Spleen (tissue), 11 donors: ENCODE measurements around the gene KRT12. TPM values are rescaled to one million over a fixed set of nuclear protein-coding genes. Genes with fewer than 3 reads are reported as not detected.

Experiments used
- DNase-seq: peaks from one replicate; pipeline ENCODE4 v3.0.0-alpha.2; 2020
- H3K27ac ChIP-seq, 8 donors: fragments of 200-600 bp; sonication (generic) in 7 of 8; 1 replicate in 4 of 8; 2 replicates in 4 of 8; pipeline versions ENCODE4 v1.5.0 to v1.8.0; 2016 to 2021; ENCODE audit warnings: inconsistent platforms in 4 of 8, mild to moderate bottlenecking in 4 of 8, moderate library complexity in 1 of 8
- H3K27me3 ChIP-seq, 7 donors: fragments of 200-600 bp; sonication (generic) in 6 of 7; replicated peaks in 1 of 7; 1 replicate in 4 of 7; 2 replicates in 3 of 7; pipeline versions ENCODE4 v1.5.0 to v1.8.0; 2016 to 2021; ENCODE audit warnings: inconsistent platforms in 3 of 7, mild to moderate bottlenecking in 1 of 7
- H3K36me3 ChIP-seq, 6 donors: fragments of 200-600 bp; sonication (generic) in 5 of 6; 1 replicate in 4 of 6; 2 replicates in 2 of 6; pipeline versions ENCODE4 v1.5.0 to v1.8.0; 2016 to 2021; ENCODE audit warnings: inconsistent platforms in 2 of 6
- H3K4me1 ChIP-seq, 6 donors: fragments of 200-600 bp; sonication (generic) in 5 of 6; 1 replicate in 3 of 6; 2 replicates in 3 of 6; pipeline versions ENCODE4 v1.5.0 to v1.8.0; 2016 to 2021; ENCODE audit warnings: inconsistent platforms in 3 of 6
- H3K4me3 ChIP-seq, 8 donors: fragments of 200-600 bp; sonication (generic) in 7 of 8; 1 replicate in 4 of 8; 2 replicates in 4 of 8; pipeline versions ENCODE4 v1.5.0 to v1.8.0; 2016 to 2021; ENCODE audit warnings: inconsistent platforms in 4 of 8, mild to moderate bottlenecking in 4 of 8, moderate library complexity in 2 of 8
- H3K9me3 ChIP-seq, 8 donors: fragments of 200-600 bp; sonication (generic) in 7 of 8; 1 replicate in 4 of 8; 2 replicates in 4 of 8; pipeline versions ENCODE4 v1.5.0 to v1.8.0; 2016 to 2021; ENCODE audit warnings: inconsistent platforms in 4 of 8
- POLR2A ChIP-seq, 3 donors: fragments of 450-650 bp; IDR thresholded peaks; one replicate each; pipeline ENCODE4 v1.5.1; 2017; ENCODE audit warnings: antibody characterized with exemption in 3 of 3, mild to moderate bottlenecking in 1 of 3
- POLR2AphosphoS5 ChIP-seq, 3 donors: sonication (generic); formaldehyde crosslinking; IDR thresholded peaks; one replicate each; pipeline ENCODE4 v1.5.1; 2017; ENCODE audit warnings: antibody characterized with exemption in 3 of 3
- WGBS, 5 donors: extraction: QIAGEN DNeasy Blood & Tissue Kit in 3 of 5; methylation state at CpG; one replicate each; pipeline versions ENCODE4 v1.1.5 to v1.1.7; 2013 to 2018; 5-methylcytosine and 5-hydroxymethylcytosine counted together
- intact Hi-C: fragments of 100-400 bp; cut with DNase I; formaldehyde crosslinking; loops from one replicate; pipeline ENCODE4 v1.15.0; 2023; ENCODE audit warnings: low total_unique reads
- polyA plus RNA-seq, 3 donors: library from polyadenylated mRNA; stranded (reverse); fragments of 200-250 nt; gene quantifications; one replicate each; pipeline ENCODE4 v1.2.1, GENCODE V29; 2013
- total RNA-seq, 7 donors: library from RNA; depleted of rRNA in 3 of 7; stranded (reverse); fragments of >200 nt in 3 of 7; fragmentation: NEBNext Ultra II Directional in 4 of 7; extraction: Animal tissue kit (Norgen Biotek cat#: 25700) in 4 of 7; gene quantifications; one replicate each; pipeline versions ENCODE4 v1.1.0 to v1.2.1, GENCODE V29; 2016 to 2021
- TF ChIP-seq, protein P1 (sequence below), 11 experiments: fragments of 200-600 bp in 7 of 11; fragments of 450-650 bp in 4 of 11; sonication (generic) in 4 of 11; IDR thresholded peaks in 8 of 11; conservative IDR thresholded peaks in 3 of 11; 1 replicate in 7 of 11; 2 replicates in 4 of 11; pipeline versions ENCODE4 v1.4.0 to v1.8.0; 2016 to 2021; ENCODE audit warnings: antibody characterized with exemption in 11 of 11, inconsistent platforms in 4 of 11, mild to moderate bottlenecking in 1 of 11
- donor health status: healthy with polysubstance abuse.
- donor health status: DM: no; HTN: no; CAD: no; lungs with moderate emphysema.
- donor health status: DM: no; HTN: no; CAD: no.
- donor health status: Bipolar disorder and iron deficiency.
- donor health status: healthy.
- donor health status: DM: no; HTN: no; CAD: no.
- donor health status: DM: yes; HTN: yes; CAD: no.

Gene KRT12
- total and polyA plus RNA-seq, 10 donors: not detected

DNA sequence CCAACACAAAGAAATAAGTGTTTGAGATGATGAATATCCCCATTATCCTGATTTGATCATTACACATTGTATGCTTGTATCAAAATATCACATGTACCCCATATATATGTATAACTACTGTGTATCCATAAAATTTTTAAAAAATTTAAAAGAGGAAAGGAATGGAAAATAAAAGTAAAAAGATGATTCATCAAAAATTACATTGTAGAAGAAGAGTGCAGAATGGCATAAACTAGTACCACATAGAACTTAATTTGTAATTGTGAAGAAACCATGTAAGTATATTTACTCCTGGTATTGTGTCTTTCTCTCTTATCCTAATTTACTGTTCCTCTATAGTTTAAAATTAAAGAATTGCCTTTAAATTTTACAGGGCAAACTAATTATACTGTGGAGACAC is 33.1 kb downstream of the KRT12 start:
- H3K36me3 ChIP-seq: peaks cover 0 to 23% (median 3%) of the 10 kb centered on the region in 6 donors
- no peak overlapping the region for H3K27ac ChIP-seq
- no peaks in the 10 kb centered on the region for H3K4me1 ChIP-seq
- intact Hi-C loops: no loop called here
- TF ChIP-seq, protein P1, sequence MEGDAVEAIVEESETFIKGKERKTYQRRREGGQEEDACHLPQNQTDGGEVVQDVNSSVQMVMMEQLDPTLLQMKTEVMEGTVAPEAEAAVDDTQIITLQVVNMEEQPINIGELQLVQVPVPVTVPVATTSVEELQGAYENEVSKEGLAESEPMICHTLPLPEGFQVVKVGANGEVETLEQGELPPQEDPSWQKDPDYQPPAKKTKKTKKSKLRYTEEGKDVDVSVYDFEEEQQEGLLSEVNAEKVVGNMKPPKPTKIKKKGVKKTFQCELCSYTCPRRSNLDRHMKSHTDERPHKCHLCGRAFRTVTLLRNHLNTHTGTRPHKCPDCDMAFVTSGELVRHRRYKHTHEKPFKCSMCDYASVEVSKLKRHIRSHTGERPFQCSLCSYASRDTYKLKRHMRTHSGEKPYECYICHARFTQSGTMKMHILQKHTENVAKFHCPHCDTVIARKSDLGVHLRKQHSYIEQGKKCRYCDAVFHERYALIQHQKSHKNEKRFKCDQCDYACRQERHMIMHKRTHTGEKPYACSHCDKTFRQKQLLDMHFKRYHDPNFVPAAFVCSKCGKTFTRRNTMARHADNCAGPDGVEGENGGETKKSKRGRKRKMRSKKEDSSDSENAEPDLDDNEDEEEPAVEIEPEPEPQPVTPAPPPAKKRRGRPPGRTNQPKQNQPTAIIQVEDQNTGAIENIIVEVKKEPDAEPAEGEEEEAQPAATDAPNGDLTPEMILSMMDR (IDR thresholded peaks at IDR 0.05 in 8 of 11, conservative IDR thresholded peaks at IDR 0.05 in 3 of 11): no peak
- TF ChIP-seq POLR2AphosphoS5 (IDR thresholded peaks at IDR 0.05) (no peak), POLR2A (IDR thresholded peaks at IDR 0.05) (no peak)
- H3K27me3 ChIP-seq: no peaks in the 10 kb centered on the region
- no peak for DNase-seq
- no peak overlapping the region for H3K4me3 ChIP-seq
- H3K9me3 ChIP-seq: no peaks in the 10 kb centered on the region

DNA sequence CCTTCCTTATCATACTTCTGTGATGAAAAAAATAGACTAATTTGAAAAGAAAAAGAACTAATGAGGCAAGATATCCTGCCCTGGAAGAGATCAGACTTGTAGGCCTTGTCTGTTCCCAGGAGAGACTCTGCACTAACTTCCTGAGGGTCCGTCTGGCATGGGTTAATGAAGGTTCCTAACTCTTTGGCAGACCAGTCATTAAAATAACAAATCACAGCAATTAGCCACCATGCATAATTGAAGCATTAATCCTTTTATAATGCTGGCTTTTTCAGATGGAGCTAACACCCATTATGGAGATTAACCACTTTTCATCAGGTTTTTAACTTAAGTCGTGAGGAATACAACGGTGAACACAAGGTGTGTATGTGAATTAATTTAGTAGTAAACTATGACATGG is 34.2 kb downstream of the KRT12 start:
- no peaks in the 10 kb centered on the region for H3K27me3 ChIP-seq
- H3K27ac ChIP-seq: peak overlapping the region in 2 of 8 donors; percentile 3 to 5
- intact Hi-C loops: no loop called here
- 62 to 86% (median 79%) methylated on average over 3 of the region's 3 CpGs for WGBS, 5 donors
- no peak overlapping the region for H3K4me3 ChIP-seq
- H3K36me3 ChIP-seq: peaks cover 0 to 26% (median 3%) of the 10 kb centered on the region in 6 donors
- TF ChIP-seq POLR2AphosphoS5 (IDR thresholded peaks at IDR 0.05) (no peak), POLR2A (IDR thresholded peaks at IDR 0.05) (no peak)
- TF ChIP-seq, protein P1 (IDR thresholded peaks at IDR 0.05 in 8 of 11, conservative IDR thresholded peaks at IDR 0.05 in 3 of 11): no peak
- H3K9me3 ChIP-seq: no peaks in the 10 kb centered on the region
- no peak for DNase-seq
- H3K4me1 ChIP-seq: no peaks in the 10 kb centered on the region

DNA sequence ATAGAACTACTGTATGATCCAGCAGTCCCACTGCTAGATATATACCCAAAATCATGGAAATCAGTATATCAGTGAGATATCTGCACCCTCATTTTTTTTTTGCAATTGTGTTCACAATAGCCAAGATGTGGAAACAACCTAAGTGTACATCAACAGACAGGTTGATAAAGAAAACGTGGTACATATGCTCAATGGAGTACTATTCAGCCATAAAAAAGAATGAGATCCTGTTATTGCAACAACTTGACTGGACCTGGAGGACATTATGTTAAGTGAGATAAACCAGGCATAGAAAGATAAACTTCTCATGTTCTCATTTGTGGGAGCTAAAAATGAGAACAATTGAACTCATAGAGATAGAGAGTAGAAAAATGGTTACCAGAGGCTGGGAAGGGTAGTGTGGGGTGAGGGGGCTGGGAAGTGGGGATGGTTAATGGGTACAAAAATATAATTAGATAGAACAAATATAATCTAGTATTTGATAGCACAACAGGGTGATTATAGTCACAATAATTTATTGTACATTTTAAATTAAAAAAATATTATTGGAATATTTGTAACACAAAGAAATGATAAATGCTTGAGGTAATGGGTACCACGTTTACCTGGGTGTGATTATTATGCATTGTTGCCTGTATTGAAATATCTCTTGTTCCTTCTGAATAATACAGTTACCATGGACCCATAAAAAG is 36.8 kb downstream of the KRT12 start:
- no peak for TF ChIP-seq POLR2A (IDR thresholded peaks at IDR 0.05)
- TF ChIP-seq POLR2AphosphoS5 (IDR thresholded peaks at IDR 0.05): no peak
- TF ChIP-seq, protein P1 (IDR thresholded peaks at IDR 0.05 in 8 of 11, conservative IDR thresholded peaks at IDR 0.05 in 3 of 11): no peak

DNA sequence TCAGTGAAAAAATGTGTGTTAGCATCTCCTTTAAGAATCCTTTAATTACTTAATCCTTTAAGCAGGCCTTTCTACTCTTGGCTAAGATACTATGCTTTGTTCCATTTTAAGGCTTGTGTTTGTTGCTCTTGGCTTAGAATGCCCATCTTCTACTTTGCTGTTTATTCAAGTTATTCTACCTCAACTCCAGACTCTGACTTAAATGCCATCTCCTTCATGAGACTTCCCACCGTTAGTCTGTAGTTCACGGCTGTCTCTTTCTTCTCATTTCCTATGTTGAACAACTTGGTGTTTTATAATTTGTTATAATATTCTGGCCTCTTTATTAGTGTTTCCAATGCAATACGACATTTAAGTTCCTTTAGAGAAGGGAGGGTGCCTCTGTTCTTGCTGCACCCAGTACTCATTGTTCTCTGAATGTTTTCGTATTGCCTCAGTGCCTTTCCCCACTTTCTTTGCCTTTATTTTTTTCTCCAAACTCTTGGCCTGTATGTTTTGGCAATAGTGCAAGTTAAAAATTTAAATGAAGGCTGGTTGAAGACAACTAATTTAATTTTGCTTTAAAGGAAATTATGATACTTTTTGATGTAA is 38.5 kb downstream of the KRT12 start:
- H3K4me3 ChIP-seq: no peak overlapping the region
- no peak overlapping the region for H3K27ac ChIP-seq
- TF ChIP-seq POLR2A (IDR thresholded peaks at IDR 0.05) (no peak), POLR2AphosphoS5 (IDR thresholded peaks at IDR 0.05) (no peak)
- TF ChIP-seq, protein P1 (IDR thresholded peaks at IDR 0.05 in 8 of 11, conservative IDR thresholded peaks at IDR 0.05 in 3 of 11): no peak
- intact Hi-C loops: no loop called here
- 90 to 94% (median 92%) methylated on average over 4 of the region's 4 CpGs for WGBS, 5 donors
- H3K27me3 ChIP-seq: no peaks in the 10 kb centered on the region
- DNase-seq: no peak
- no peaks in the 10 kb centered on the region for H3K4me1 ChIP-seq
- no peaks in the 10 kb centered on the region for H3K9me3 ChIP-seq
- H3K36me3 ChIP-seq: peaks cover 0 to 9% (median 0%) of the 10 kb centered on the region in 6 donors

More for the DNA sequence above, 36.8 kb downstream of the KRT12 start:
- H3K27me3 ChIP-seq: no peaks in the 10 kb centered on the region
- H3K4me1 ChIP-seq: no peaks in the 10 kb centered on the region
- peaks cover 0 to 20% (median 3%) of the 10 kb centered on the region in 6 donors for H3K36me3 ChIP-seq
- no peak overlapping the region for H3K4me3 ChIP-seq
- H3K27ac ChIP-seq: no peak overlapping the region
- intact Hi-C loops: no loop called here
- no peaks in the 10 kb centered on the region for H3K9me3 ChIP-seq
- DNase-seq: no peak
- WGBS, 5 donors: 80 to 94% (median 88%) methylated on average over 2 of the region's 2 CpGs
